Measurements from ENCODE around the gene ZNF562.

Gene ZNF562

DNA sequence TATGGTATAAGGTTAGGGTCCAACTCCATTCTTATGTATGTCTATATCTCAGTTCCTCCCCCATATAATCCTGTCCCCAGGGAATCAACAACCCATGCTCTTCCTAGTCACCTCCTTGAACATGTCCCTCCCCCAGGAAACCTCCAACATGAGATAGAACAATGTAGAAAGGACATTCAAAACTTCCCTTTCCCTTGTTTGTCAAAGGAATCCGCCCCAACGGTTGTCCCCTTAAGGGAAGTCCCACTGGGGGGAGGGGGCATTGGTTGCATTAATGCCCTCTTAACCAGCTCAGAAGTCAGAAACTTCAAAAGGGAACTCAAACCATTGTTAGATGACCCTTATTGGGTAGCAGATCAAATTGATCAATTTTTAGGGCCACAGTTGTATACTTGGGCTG is 47.0 kb downstream of the ZNF562 start:
- Histone ChIP-seq H3K9me2 (replicated peaks; ENCODE audit: control insufficient read depth, low read length) (no peaks in the 10 kb centered on the region), H3K79me2 (ENCODE audit: control insufficient read depth, low read length) (no peaks in the 10 kb centered on the region), H3K4me1 (ENCODE audit: control insufficient read depth, low read length) (no peaks in the 10 kb centered on the region), H3K9me3 (ENCODE audit: control insufficient read depth, insufficient read depth, low read length) (no peaks in the 10 kb centered on the region), H3F3A (ENCODE audit: control insufficient read depth, insufficient read depth) (no peaks in the 10 kb centered on the region), H3K27me3 (ENCODE audit: control insufficient read depth, low read length) (no peaks in the 10 kb centered on the region), H3K4me2 (ENCODE audit: low read length) (no peak overlapping the region), H3K4me3 (ENCODE audit: low read length) (no peak overlapping the region), H3K36me3 (ENCODE audit: control insufficient read depth, low read length) (peaks cover 8% of the 10 kb centered on the region; the same call in 1 of the 2 replicates), H3K27ac (ENCODE audit: low read depth, low read length) (no peak overlapping the region), H4K20me1 (ENCODE audit: control insufficient read depth, insufficient read depth, low read depth, low read length) (no peaks in the 10 kb centered on the region)
- no peak for TF ChIP-seq EZH2phosphoT487 (IDR thresholded peaks at IDR 0.05; ENCODE audit: borderline replicate concordance, low read length)
- TF ChIP-seq, protein P1, sequence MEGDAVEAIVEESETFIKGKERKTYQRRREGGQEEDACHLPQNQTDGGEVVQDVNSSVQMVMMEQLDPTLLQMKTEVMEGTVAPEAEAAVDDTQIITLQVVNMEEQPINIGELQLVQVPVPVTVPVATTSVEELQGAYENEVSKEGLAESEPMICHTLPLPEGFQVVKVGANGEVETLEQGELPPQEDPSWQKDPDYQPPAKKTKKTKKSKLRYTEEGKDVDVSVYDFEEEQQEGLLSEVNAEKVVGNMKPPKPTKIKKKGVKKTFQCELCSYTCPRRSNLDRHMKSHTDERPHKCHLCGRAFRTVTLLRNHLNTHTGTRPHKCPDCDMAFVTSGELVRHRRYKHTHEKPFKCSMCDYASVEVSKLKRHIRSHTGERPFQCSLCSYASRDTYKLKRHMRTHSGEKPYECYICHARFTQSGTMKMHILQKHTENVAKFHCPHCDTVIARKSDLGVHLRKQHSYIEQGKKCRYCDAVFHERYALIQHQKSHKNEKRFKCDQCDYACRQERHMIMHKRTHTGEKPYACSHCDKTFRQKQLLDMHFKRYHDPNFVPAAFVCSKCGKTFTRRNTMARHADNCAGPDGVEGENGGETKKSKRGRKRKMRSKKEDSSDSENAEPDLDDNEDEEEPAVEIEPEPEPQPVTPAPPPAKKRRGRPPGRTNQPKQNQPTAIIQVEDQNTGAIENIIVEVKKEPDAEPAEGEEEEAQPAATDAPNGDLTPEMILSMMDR (IDR thresholded peaks at IDR 0.05; ENCODE audit: low read depth, low read length, poor library complexity, severe bottlenecking): no peak

DNA sequence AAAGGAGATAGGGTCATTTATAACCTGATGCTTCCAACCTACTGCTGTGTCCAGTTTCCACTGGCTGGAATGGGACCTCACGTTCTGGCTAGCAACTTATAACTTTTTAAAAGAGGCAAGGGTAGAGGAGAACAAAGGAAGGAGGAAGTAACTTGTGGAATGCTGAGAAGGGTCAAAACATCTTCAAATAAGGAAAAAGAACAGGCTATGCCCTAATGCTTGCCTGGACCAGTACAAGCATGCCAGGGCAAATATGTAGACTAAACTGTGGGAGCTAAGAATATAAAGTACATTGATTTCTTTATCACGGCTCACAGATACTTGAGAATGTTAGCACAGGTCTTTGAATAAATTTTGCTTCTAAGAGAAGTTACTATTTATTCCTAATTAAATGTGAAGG is 52.4 kb downstream of the ZNF562 start:
- no peak overlapping the region for H3K4me3 ChIP-seq (ENCODE audit: low read length)
- no peaks in the 10 kb centered on the region for H3K9me2 ChIP-seq (replicated peaks; ENCODE audit: control insufficient read depth, low read length)
- H3K4me1 ChIP-seq (ENCODE audit: control insufficient read depth, low read length): peaks cover 15% of the 10 kb centered on the region
- no peak overlapping the region for H3K27ac ChIP-seq (ENCODE audit: low read depth, low read length)
- H3K4me2 ChIP-seq (ENCODE audit: low read length): peak overlapping the region; percentile 26; the same call in 1 of the 2 replicates
- H4K20me1 ChIP-seq (ENCODE audit: control insufficient read depth, insufficient read depth, low read depth, low read length): no peaks in the 10 kb centered on the region
- H3K9me3 ChIP-seq (ENCODE audit: control insufficient read depth, insufficient read depth, low read length): no peaks in the 10 kb centered on the region
- peaks cover 18% of the 10 kb centered on the region for H3K36me3 ChIP-seq (ENCODE audit: control insufficient read depth, low read length)
- H3K79me2 ChIP-seq (ENCODE audit: control insufficient read depth, low read length): peaks cover 24% of the 10 kb centered on the region
- TF ChIP-seq, protein P1 (IDR thresholded peaks at IDR 0.05; ENCODE audit: low read depth, low read length, poor library complexity, severe bottlenecking): no peak
- no peak for TF ChIP-seq EZH2phosphoT487 (IDR thresholded peaks at IDR 0.05; ENCODE audit: borderline replicate concordance, low read length)
- no peaks in the 10 kb centered on the region; the same call in 1 of the 2 replicates for H3F3A ChIP-seq (ENCODE audit: control insufficient read depth, insufficient read depth)
- H3K27me3 ChIP-seq (ENCODE audit: control insufficient read depth, low read length): no peaks in the 10 kb centered on the region

DNA sequence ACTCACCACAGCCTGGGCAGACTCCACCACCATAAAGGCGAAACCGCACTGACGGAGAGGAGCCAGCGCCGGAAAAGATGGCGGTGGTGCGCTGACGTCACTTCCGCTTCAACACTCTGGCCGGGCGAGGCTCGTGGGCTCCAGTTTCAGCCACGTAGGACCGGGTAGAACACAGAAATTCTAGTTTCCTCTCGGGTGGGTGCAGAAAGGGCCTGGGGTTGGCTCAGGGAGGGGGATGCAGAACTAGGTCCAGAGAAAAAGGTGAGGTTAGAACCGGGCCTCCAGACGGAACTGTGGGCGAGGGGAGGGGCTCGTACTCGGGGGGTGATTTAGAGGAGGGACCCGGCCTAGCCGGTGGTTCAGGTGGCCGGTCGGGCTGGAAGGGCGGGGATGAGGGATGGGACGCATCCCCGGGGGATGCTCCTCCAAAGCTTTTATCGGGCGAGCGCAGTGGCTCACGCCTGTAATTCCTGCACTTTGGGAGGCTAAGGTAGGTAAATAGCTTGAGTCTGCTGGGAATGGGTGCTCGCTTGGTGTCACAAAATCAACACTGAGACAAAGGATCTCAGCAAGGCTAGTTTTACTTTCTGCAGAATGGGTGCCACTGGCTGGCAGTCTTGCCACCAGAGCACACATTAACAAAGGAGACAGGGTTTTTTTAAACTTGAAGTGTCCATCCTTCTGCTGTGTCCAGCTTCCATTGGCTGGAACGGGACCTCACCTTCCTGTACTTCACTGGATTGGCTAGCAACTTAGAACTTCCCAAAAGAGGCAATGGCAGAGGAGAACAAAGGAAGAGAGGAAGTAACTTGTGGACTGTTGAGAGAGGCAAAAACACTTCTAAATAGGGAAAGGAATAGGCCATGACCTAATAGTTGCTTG is 53.5 kb downstream of the ZNF562 start, which contains the start of gene ZNF561:
ZNF561 (minus strand) TSS at position 77 of the 882 bp plus-strand sequence. CDS start 1,776 bp downstream, outside the sequence.
- Histone ChIP-seq H4K20me1 (ENCODE audit: control insufficient read depth, insufficient read depth, low read depth, low read length) (no peaks in the 10 kb centered on the region), H3K4me2 (ENCODE audit: low read length) (peak within 1 kb of the TSS; percentile 76), H3K4me1 (ENCODE audit: control insufficient read depth, low read length) (peaks cover 15% of the 10 kb centered on the region), H3F3A (ENCODE audit: control insufficient read depth, insufficient read depth) (no peaks in the 10 kb centered on the region; the same call in 1 of the 2 replicates), H3K27ac (ENCODE audit: low read depth, low read length) (peak within 1 kb of the TSS; percentile 66), H3K27me3 (ENCODE audit: control insufficient read depth, low read length) (no peaks in the 10 kb centered on the region), H3K79me2 (ENCODE audit: control insufficient read depth, low read length) (peaks cover 24% of the 10 kb centered on the region), H3K9me3 (ENCODE audit: control insufficient read depth, insufficient read depth, low read length) (no peaks in the 10 kb centered on the region), H3K9me2 (replicated peaks; ENCODE audit: control insufficient read depth, low read length) (no peaks in the 10 kb centered on the region), H3K4me3 (ENCODE audit: low read length) (peak within 1 kb of the TSS; percentile 88), H3K36me3 (ENCODE audit: control insufficient read depth, low read length) (peaks cover 28% of the 10 kb centered on the region)
- TF ChIP-seq EZH2phosphoT487 (IDR thresholded peaks at IDR 0.05; ENCODE audit: borderline replicate concordance, low read length): no peak
- TF ChIP-seq, protein P1 (IDR thresholded peaks at IDR 0.05; ENCODE audit: low read depth, low read length, poor library complexity, severe bottlenecking): no peak

All from DOHH2 (cell line).